C4-2B (cell line): Measurements from ENCODE around the gene SMIM14.
A peak's percentile ranks its signal among the peaks of the same experiment; 100 is the strongest.

Experiments
- H3K27ac ChIP-seq: fragments of 450-650 bp; 2 replicates; pipeline ENCODE4 v1.5.1; 2017
- ZFX ChIP-seq: fragments of 450-650 bp; IDR thresholded peaks from 2 replicates; pipeline ENCODE4 v1.6.1; 2017
- TF ChIP-seq, protein P1 (sequence below): fragments of 450-650 bp; conservative IDR thresholded peaks from 2 replicates; pipeline ENCODE4 v1.5.1; 2017; ENCODE audit warnings: mild to moderate bottlenecking

SMIM14 gene

DNA sequence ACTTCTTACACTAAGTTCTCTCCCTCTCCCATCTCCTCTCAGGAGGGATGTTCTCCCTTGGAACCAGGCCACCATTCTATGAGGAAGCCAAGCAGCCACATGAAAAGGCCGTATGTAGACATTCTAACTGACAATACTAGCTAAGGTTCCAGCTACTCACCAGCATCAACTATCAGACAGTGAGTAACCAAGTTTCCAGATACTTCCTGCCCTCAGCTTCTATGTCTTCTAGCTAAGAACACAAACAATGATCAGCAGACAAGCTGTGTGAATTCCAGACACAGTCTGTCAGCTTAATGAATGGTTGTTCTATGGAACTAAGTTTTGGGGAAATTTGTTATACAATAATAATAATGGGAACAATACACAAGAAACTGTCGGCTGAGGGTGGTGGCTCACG, 50.8 kb downstream of the SMIM14 start:
- no peak overlapping the region for H3K27ac ChIP-seq
- no peak for TF ChIP-seq ZFX
- TF ChIP-seq, protein P1, sequence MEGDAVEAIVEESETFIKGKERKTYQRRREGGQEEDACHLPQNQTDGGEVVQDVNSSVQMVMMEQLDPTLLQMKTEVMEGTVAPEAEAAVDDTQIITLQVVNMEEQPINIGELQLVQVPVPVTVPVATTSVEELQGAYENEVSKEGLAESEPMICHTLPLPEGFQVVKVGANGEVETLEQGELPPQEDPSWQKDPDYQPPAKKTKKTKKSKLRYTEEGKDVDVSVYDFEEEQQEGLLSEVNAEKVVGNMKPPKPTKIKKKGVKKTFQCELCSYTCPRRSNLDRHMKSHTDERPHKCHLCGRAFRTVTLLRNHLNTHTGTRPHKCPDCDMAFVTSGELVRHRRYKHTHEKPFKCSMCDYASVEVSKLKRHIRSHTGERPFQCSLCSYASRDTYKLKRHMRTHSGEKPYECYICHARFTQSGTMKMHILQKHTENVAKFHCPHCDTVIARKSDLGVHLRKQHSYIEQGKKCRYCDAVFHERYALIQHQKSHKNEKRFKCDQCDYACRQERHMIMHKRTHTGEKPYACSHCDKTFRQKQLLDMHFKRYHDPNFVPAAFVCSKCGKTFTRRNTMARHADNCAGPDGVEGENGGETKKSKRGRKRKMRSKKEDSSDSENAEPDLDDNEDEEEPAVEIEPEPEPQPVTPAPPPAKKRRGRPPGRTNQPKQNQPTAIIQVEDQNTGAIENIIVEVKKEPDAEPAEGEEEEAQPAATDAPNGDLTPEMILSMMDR, result no peak

DNA sequence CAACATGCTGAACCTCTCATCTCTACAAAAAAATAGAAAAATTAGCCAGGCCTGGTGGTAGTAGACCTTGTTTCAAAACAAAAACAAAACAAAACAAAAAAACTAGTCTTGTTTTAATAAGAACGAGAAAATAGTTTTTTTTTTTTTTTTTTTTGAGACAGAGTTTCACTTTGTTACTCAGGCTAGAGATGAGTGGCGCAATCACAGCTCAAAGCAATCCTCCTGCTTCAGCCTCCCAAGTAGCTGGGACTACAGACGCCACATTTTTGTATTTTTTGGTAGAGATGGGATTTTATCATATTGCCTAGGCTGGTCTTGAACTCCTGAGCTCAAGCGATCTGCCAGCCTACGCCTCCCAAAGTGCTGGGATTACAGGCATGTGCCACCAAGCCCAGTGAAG, 63.7 kb downstream of the SMIM14 start:
- H3K27ac ChIP-seq, result no peak overlapping the region
- no peak for TF ChIP-seq ZFX
- TF ChIP-seq, protein P1, result no peak

DNA sequence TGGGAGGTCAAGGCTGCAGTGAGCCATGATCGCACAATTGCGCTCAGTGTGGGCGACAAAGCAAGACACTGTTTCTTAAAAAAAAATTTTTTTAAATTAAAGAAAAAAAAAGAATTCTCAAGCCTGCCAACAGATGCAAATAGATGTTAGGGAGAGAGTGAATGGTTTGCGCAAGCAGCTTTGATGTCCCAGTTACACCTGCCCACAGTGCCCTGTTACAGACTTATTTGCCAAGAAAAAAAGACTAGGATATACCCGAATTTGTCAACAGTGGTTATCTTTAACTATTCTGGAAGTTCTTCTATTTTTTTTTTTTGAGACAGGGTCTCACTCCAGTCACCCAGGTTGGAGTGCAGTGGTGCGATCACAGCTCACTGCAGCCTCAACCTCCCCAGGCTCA, 67.2 kb downstream of the SMIM14 start:
- no peak overlapping the region for H3K27ac ChIP-seq
- TF ChIP-seq, protein P1, result no peak
- TF ChIP-seq ZFX, result no peak

DNA sequence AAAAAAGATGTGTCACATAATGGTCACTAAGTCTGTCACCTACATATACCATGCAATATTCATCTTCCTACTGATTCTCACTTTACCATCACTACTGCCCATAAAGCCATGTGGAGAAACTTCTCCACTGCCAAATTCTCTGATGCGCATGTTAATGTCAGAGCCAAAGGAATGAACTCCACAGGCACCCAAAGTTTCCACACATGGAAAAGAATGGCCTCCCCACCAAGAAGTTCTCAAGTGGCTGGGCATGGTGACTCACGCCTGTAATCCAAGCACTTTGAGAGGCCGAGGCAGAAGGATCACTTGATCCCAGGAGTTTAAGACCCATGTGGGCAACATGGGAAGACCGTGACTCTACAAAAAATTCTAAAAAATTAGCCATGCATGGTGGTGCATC, 67.6 kb downstream of the SMIM14 start:
- H3K27ac ChIP-seq, result no peak overlapping the region
- TF ChIP-seq, protein P1, result no peak

DNA sequence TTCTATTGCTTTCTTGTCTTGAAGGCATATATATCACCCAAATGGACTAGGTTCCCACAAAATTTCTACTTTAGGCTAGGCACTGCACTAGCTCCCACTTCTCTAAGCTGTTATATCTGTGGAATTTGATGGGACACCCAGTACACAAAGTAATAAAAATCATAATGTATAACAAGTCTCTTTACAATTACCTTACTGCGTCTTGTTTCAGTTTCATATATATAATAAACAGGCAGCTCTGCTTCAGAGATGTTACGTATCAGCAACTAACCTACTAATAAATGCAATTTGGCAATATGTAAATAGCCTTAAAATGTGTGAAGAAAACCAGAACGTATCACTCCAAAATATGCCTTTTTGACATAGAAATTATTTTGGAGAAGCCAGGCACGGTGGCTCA, 69.5 kb downstream of the SMIM14 start:
- no peak for TF ChIP-seq ZFX
- TF ChIP-seq, protein P1, result no peak
- H3K27ac ChIP-seq, result peak overlapping the region; percentile 30; the same call in 1 of the 2 replicates

DNA sequence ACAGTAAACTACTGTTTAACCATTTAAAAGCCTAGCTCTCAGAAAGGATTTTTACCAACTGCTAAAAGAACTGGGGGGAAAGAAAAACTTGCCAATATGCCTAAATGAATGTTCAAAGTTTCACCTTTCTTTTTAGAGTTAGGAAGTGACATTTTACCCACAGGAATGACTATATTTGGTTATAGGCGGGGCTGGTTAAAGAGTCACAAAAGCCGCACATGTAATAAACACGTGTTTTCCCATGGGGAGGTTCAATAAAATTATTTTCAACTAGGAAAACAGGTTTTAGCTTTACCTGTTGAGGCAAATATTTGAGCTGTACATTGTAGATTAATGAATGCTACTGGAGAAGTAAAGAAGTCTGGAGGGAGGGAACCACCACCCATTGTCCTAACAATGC, 69.9 kb downstream of the SMIM14 start:
- TF ChIP-seq, protein P1, result no peak
- no peak for TF ChIP-seq ZFX
- H3K27ac ChIP-seq, result no peak overlapping the region

DNA sequence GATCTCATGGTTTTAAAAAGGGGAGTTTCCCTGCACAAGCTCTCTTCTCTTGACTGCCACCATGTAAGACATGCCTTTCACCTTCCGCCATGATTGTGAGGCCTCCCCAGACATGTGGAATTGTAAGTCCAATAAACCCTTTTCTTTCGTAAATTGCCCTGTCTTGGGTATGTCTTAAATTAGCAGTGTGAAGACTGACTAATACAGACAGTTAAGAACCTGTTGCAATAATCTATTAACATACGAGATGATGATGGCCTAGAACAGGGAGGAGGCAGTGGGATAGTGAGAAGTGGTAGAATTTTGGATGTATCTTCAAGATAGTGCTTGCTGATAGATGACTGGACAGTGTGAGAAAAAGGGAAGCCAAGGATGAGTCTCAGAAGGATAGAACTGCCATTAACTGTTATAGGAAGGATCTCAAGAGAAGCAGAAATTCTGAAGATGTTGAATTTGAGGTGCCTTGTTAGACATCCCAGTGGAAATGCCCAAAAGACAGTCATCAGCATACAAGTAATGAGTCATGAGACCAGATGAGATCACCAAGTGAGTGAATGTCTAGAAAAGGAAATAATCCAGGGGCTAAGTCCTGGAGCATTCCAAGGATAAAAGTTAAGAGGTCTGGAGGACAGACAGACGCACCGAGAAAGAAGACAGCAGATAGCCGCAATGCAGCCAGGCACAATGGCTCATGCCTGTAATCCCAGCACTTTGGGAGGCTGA, 72.6 kb downstream of the SMIM14 start:
- H3K27ac ChIP-seq, result no peak overlapping the region
- no peak for TF ChIP-seq ZFX
- TF ChIP-seq, protein P1, result no peak
